HEK293T (cell line): Measurements from ENCODE around the gene IQCB1.

ENCODE experiments used
- ARNT ChIP-seq: fragments of 450-650 bp; IDR thresholded peaks from 2 replicates; pipeline ENCODE4 v1.6.1; 2017; ENCODE audit warnings: mild to moderate bottlenecking
- BHLHE40 ChIP-seq: fragments of 450-650 bp; IDR thresholded peaks from 2 replicates; pipeline ENCODE4 v1.6.1; 2016; ENCODE audit warnings: mild to moderate bottlenecking, moderate library complexity, borderline replicate concordance
- CTBP1 ChIP-seq: fragments of 450-650 bp; IDR thresholded peaks from 2 replicates; pipeline ENCODE4 v1.6.1; 2016; ENCODE audit warnings: borderline replicate concordance
- ELF4 ChIP-seq: fragments of 450-650 bp; IDR thresholded peaks from 2 replicates; pipeline ENCODE4 v1.6.1; 2017; ENCODE audit warnings: antibody characterized with exemption
- FOXA1 ChIP-seq: fragments of 450-650 bp; IDR thresholded peaks from 2 replicates; pipeline ENCODE4 v1.6.1; 2016; ENCODE audit warnings: mild to moderate bottlenecking
- FOXK2 ChIP-seq: fragments of 450-650 bp; IDR thresholded peaks from 2 replicates; pipeline ENCODE4 v1.6.1; 2016; ENCODE audit warnings: mild to moderate bottlenecking
- FOXM1 ChIP-seq: fragments of 450-650 bp; IDR thresholded peaks from 2 replicates; pipeline ENCODE4 v1.6.1; 2017; ENCODE audit warnings: mild to moderate bottlenecking, borderline replicate concordance
- HDGF ChIP-seq: fragments of 450-650 bp; IDR thresholded peaks from 2 replicates; pipeline ENCODE4 v1.6.1; 2017; ENCODE audit warnings: antibody characterized with exemption, borderline replicate concordance
- LEF1 ChIP-seq: fragments of 450-650 bp; IDR thresholded peaks from 2 replicates; pipeline ENCODE4 v1.6.1; 2017; ENCODE audit warnings: mild to moderate bottlenecking, borderline replicate concordance
- NFRKB ChIP-seq: fragments of 450-650 bp; IDR thresholded peaks from 2 replicates; pipeline ENCODE4 v1.6.1; 2016; ENCODE audit warnings: mild to moderate bottlenecking, moderate library complexity
- PKNOX1 ChIP-seq: fragments of 450-650 bp; IDR thresholded peaks from 2 replicates; pipeline ENCODE4 v1.6.1; 2016
- SP1 ChIP-seq: fragments of 450-650 bp; IDR thresholded peaks from 2 replicates; pipeline ENCODE4 v1.6.1; 2017
- SUZ12 ChIP-seq: fragments of 450-650 bp; IDR thresholded peaks from 2 replicates; pipeline ENCODE4 v1.6.1; 2016; ENCODE audit warnings: mild to moderate bottlenecking
- ZNF384 ChIP-seq: fragments of 450-650 bp; IDR thresholded peaks from 2 replicates; pipeline ENCODE4 v1.6.1; 2016

GRCh38 chr3:121759541-121760202, 75.2 kb downstream of the IQCB1 start:
- no peak for TF ChIP-seq SUZ12
- TF ChIP-seq SP1 = no peak
- TF ChIP-seq PKNOX1 = no peak
- TF ChIP-seq FOXK2 = no peak
- TF ChIP-seq HDGF = no peak
- no peak for TF ChIP-seq LEF1
- no peak for TF ChIP-seq ARNT
- TF ChIP-seq NFRKB = no peak
- TF ChIP-seq FOXM1 = no peak
- TF ChIP-seq BHLHE40 = no peak
- no peak for TF ChIP-seq FOXA1
- no peak for TF ChIP-seq ELF4
- TF ChIP-seq ZNF384 = no peak
- TF ChIP-seq CTBP1 = no peak
